Neuron (in vitro differentiated cells): ENCODE data around the gene SUCLG2.

Source experiments
- H2AFZ ChIP-seq: one replicate; pipeline ENCODE4 v1.6.1; 2013; ENCODE audit warnings: low read depth, mild to moderate bottlenecking, inconsistent platforms, low read length, moderate library complexity
- H3K27me3 ChIP-seq: one replicate; pipeline ENCODE4 v1.6.1; 2013; ENCODE audit warnings: low read length; ENCODE audit not compliant: insufficient read depth
- H3K36me3 ChIP-seq: one replicate; pipeline ENCODE4 v1.6.1; 2013; ENCODE audit warnings: low read length; ENCODE audit not compliant: insufficient read depth
- H3K4me1 ChIP-seq: one replicate; pipeline ENCODE4 v1.6.1; 2013; ENCODE audit warnings: low read length; ENCODE audit not compliant: insufficient read depth
- H3K4me3 ChIP-seq: 2 replicates; pipeline ENCODE4 v1.5.1; 2013; ENCODE audit warnings: mild to moderate bottlenecking, low read length, moderate library complexity
- H3K9me3 ChIP-seq: one replicate; pipeline ENCODE4 v1.6.1; 2013; ENCODE audit warnings: low read length

Gene SUCLG2

GRCh38 chr3:67462187-67462586 lies 192.2 kb downstream of the SUCLG2 start:
- Histone ChIP-seq H3K4me1 (peaks cover 8% of the 10 kb centered on the region), H3K36me3 (no peaks in the 10 kb centered on the region), H2AFZ (no peak overlapping the region), H3K27me3 (no peaks in the 10 kb centered on the region), H3K9me3 (no peaks in the 10 kb centered on the region), H3K4me3 (no peak overlapping the region)

DNA sequence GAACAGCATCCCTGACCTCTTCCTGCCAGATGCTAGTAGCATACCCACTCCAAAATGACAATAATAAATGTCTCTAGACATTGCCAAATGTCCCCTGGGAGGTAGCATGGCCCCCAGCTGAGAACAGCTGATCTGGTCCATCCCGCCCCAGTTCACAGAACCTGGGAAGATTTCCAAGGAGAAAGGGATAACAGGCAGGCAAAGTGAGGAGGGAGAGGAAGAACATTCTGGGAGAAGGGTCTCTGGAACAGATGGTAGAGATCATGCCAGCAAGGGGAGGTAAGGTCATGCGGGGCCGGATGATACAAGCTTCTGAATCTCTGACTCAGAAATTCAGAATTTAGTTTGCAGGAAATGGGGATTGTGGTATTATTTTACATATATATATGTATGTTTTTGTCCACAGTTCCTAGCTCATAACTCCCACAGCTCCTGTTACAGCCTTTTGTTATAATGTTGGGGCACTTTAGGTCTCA lies 192.7 kb downstream of the SUCLG2 start:
- Histone ChIP-seq H3K4me1 (peaks cover 12% of the 10 kb centered on the region), H3K27me3 (no peaks in the 10 kb centered on the region), H3K4me3 (no peak overlapping the region), H2AFZ (no peak overlapping the region), H3K36me3 (no peaks in the 10 kb centered on the region), H3K9me3 (no peaks in the 10 kb centered on the region)

DNA sequence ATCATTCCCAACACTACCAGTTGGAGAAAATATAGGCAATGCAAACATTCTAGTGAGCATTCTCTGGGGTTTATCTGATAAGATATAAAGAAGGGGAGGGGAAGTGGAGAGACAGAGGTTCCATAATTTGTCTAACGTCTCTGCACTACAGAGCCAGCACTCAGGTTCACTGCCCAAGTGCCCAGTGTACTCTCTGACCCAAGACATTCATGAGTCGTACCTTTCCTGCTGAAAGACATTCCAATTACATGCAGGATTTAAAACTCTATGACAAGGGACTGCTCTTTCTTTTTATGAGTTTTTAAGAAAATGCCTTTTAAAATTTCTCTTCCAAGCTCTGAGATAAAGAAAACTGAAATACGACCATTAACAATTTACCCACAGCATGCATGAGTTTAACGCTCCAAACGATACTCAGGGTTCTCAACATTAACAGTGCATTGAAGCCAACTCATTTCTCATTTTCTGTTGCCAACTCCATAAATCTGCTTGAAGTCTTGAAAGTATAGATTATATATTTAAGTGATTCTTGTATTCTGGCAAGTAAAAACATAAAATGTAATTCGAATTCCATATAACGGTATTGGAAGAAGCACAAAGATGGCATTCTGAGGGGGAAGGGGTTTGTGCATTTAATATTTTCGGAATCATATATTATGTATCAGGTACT lies 193.4 kb downstream of the SUCLG2 start:
- no peaks in the 10 kb centered on the region for H3K9me3 ChIP-seq

GRCh38 chr3:67459796-67460195 lies 194.6 kb downstream of the SUCLG2 start:
- Histone ChIP-seq H3K9me3 (no peaks in the 10 kb centered on the region), H3K4me1 (peaks cover 20% of the 10 kb centered on the region), H3K36me3 (no peaks in the 10 kb centered on the region), H3K27me3 (no peaks in the 10 kb centered on the region), H2AFZ (no peak overlapping the region), H3K4me3 (no peak overlapping the region)

More for the DNA sequence above, 193.4 kb downstream of the SUCLG2 start:
- Histone ChIP-seq H3K4me1 (peaks cover 19% of the 10 kb centered on the region), H3K36me3 (no peaks in the 10 kb centered on the region), H3K27me3 (no peaks in the 10 kb centered on the region), H3K4me3 (no peak overlapping the region), H2AFZ (no peak overlapping the region)

GRCh38 chr3:67458896-67459530 lies 195.4 kb downstream of the SUCLG2 start:
- Histone ChIP-seq H3K27me3 (no peaks in the 10 kb centered on the region), H3K4me1 (peaks cover 20% of the 10 kb centered on the region)

DNA sequence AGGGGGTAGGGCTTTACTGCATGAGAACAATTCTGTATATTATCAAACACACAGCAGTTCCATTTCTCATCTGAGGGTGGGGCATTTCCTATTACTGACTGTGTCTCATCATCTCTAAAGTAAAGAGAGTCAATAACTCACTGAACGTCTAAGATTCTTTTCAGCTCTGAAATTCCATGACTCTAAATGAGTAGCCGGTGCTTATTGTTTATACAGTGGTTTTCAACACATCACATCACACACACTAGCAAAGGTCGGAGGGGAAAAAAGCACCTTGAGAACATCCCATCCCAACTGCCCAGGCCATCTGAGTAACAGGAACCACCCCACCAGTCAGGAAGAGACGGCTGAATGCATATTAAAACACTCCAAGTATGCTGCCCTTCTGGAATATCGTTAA lies 196.0 kb downstream of the SUCLG2 start:
- Histone ChIP-seq H3K4me3 (no peak overlapping the region), H3K9me3 (no peaks in the 10 kb centered on the region), H2AFZ (no peak overlapping the region), H3K27me3 (no peaks in the 10 kb centered on the region), H3K36me3 (no peaks in the 10 kb centered on the region), H3K4me1 (peaks cover 18% of the 10 kb centered on the region)

More at GRCh38 chr3:67458896-67459530, 195.4 kb downstream of the SUCLG2 start:
- Histone ChIP-seq H3K36me3 (no peaks in the 10 kb centered on the region), H3K9me3 (no peaks in the 10 kb centered on the region), H2AFZ (no peak overlapping the region), H3K4me3 (no peak overlapping the region)

DNA sequence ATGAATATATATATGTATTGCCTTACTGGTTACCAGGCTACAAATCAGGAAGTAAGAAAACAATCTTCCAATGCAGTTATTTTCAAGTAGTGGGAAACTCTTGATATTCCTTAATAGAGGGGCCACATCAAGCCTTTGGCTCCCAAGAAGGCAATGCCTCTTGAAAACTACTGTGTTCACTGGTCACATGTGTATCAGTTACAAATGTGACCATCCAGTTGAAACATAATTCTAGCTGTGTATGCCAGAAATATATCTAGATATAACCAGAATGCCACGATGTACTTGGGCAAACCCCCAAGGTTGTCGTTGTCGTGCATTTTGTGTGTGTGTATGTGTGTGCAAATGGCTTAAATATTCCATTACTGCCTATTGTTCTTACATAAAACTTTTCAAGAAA lies 200.8 kb downstream of the SUCLG2 start:
- Histone ChIP-seq H3K36me3 (no peaks in the 10 kb centered on the region), H2AFZ (no peak overlapping the region), H3K27me3 (no peaks in the 10 kb centered on the region), H3K4me1 (peaks cover 20% of the 10 kb centered on the region), H3K9me3 (no peaks in the 10 kb centered on the region), H3K4me3 (no peak overlapping the region)

DNA sequence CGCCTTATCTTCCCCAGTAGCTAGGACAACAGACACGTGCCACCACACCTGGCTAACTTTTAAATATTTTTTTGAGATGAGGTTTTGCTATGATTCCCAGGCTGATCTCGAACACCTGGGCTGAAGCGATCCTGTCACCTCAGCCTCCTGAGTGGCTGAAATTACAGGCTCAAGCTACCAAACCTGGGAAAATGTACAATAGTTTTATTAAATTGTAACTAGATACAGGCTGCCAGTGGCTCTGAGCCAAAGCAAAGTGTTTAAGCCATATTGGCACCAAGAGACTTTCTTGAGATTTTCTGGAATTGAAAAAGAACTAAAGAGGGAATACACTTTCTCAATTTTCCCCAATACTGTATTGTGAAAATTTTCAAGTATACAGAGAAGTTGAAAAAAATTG lies 204.3 kb downstream of the SUCLG2 start:
- H3K4me1 ChIP-seq, result peaks cover 3% of the 10 kb centered on the region
- H3K9me3 ChIP-seq, result no peaks in the 10 kb centered on the region
- H2AFZ ChIP-seq, result no peak overlapping the region
- no peaks in the 10 kb centered on the region for H3K36me3 ChIP-seq
- H3K27me3 ChIP-seq, result no peaks in the 10 kb centered on the region
- H3K4me3 ChIP-seq, result no peak overlapping the region

DNA sequence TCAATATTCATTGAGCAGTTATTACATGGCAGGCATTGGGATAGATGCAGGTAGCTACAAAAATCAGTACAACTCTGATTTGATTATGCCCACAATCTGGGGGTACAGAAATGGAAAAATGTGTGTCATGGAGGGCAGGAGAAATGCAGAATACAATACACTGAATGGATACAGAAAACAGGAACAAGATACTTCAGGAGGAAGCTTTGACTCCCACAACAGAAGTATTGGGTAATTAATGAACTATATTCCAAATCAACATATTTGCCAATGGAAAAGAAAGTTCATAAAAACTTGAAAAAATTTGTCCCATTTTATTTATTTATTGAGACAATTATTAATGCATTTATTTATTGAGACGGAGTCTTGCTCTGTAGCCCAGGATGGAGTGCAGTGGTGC lies 207.0 kb downstream of the SUCLG2 start:
- Histone ChIP-seq H3K9me3 (no peaks in the 10 kb centered on the region), H3K4me3 (no peak overlapping the region), H3K36me3 (no peaks in the 10 kb centered on the region), H3K4me1 (peaks cover 3% of the 10 kb centered on the region), H3K27me3 (no peaks in the 10 kb centered on the region), H2AFZ (no peak overlapping the region)

- Histone ChIP-seq H3K27me3 (no peaks in the 10 kb centered on the region), H3K4me1 (no peaks in the 10 kb centered on the region), H2AFZ (no peak overlapping the region), H3K4me3 (no peak overlapping the region), H3K9me3 (no peaks in the 10 kb centered on the region), H3K36me3 (no peaks in the 10 kb centered on the region)
These were observed 216.6 kb downstream of the SUCLG2 start for GRCh38 chr3:67437789-67438188.

- Histone ChIP-seq H3K9me3 (no peaks in the 10 kb centered on the region), H2AFZ (no peak overlapping the region), H3K27me3 (no peaks in the 10 kb centered on the region), H3K36me3 (no peaks in the 10 kb centered on the region), H3K4me1 (peaks cover 6% of the 10 kb centered on the region), H3K4me3 (no peak overlapping the region)
These were observed 217.3 kb downstream of the SUCLG2 start for GRCh38 chr3:67437090-67437489.

- H2AFZ ChIP-seq, result no peak overlapping the region
- no peaks in the 10 kb centered on the region for H3K27me3 ChIP-seq
- peaks cover 6% of the 10 kb centered on the region for H3K4me1 ChIP-seq
- no peaks in the 10 kb centered on the region for H3K9me3 ChIP-seq
- H3K36me3 ChIP-seq, result no peaks in the 10 kb centered on the region
- H3K4me3 ChIP-seq, result no peak overlapping the region
These were observed 221.3 kb downstream of the SUCLG2 start for GRCh38 chr3:67433109-67433508.

DNA sequence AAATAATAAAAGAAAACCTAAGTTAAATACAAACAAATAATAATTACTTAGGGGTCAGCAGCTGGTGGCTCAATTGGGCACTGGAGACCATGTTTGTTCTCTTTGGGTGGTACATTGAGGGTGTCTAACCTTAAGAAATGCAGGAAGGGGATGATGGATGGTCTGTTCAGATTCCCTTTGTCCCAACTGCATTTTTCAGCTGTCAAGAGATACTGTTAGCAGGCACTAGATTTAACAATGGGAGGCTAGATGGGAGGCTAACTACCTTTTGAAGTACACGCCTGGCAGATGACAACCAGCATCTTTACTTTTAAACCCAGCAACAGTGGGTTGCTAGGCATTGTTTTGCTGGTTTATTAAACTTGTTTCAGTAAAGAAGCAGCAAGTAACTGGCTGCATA lies 222.5 kb downstream of the SUCLG2 start:
- H3K9me3 ChIP-seq, result no peaks in the 10 kb centered on the region
- no peak overlapping the region for H3K4me3 ChIP-seq

More for the DNA sequence above, 222.5 kb downstream of the SUCLG2 start:
- H3K27me3 ChIP-seq, result no peaks in the 10 kb centered on the region
- no peak overlapping the region for H2AFZ ChIP-seq
- H3K36me3 ChIP-seq, result no peaks in the 10 kb centered on the region
- H3K4me1 ChIP-seq, result peaks cover 6% of the 10 kb centered on the region
